ENCODE results near the gene OSBPL7. TPM values are rescaled to one million over a fixed set of nuclear protein-coding genes. Genes with fewer than 3 reads are reported as not detected.

OSBPL7 gene
- total RNA-seq (2022) (46.8 and 48.3 TPM in 2 replicates), Bru-seq, nascent RNA (percentile 66 among the genes with signal in this experiment), BruChase-seq, experiment 1, labeled RNA remaining after a 2-hour chase (percentile 74 among the genes with signal in this experiment), BruChase-seq, experiment 2, labeled RNA remaining after a 6-hour chase (percentile 67 among the genes with signal in this experiment)
- long read RNA-seq, partial matches to known transcripts, result 9 of 20 reads
- long read RNA-seq, other reads (novel, unspliced or antisense), result 8 of 20 reads

GRCh38 chr17:47821424-47822391, at the start of gene OSBPL7:
Gene OSBPL7, minus strand, starts transcription at chr17:47821794. Its CDS starts 1,516 bp downstream, at chr17:47820278.
- H3K4me1 Mint-ChIP-seq (ENCODE audit: low read depth, unreplicated experiment), result peaks cover 18% of the 10 kb centered on the region
- Histone ChIP-seq H3K36me3 (ENCODE audit: control insufficient read depth, insufficient read depth, low read length) (peaks cover 9% of the 10 kb centered on the region), H3K9me3 (no peaks in the 10 kb centered on the region), H3K4me1 (peaks cover 9% of the 10 kb centered on the region), H3K4me3 (ENCODE audit: low read depth, low read length) (peak within 1 kb of the TSS; percentile 75), H3K27me3 (replicated peaks; ENCODE audit: control insufficient read depth, insufficient read depth, low read length) (no peaks in the 10 kb centered on the region)
- peak in 1 of 2 experiments; percentile 86 for TF ChIP-seq CTCF (IDR thresholded peaks at IDR 0.05; ENCODE audit: insufficient read depth in 1 of 2, low read depth in 1 of 2, low read length in 1 of 2, severe bottlenecking in 1 of 2, unreplicated experiment in 1 of 2)
- H3K36me3 Mint-ChIP-seq (ENCODE audit: insufficient read depth, unreplicated experiment), result peaks cover 30% of the 10 kb centered on the region
- peak; percentile 92 to 95 for DNase-seq
- ChIA-PET CTCF (interaction anchor here (0.5 to 2.4 kb wide), 19 partner anchors 9 to 197 kb away, joined by 3 to 36 read pairs (median 5); partner anchors contain the start of genes CDK5RAP3, KPNB1, LRRC46 and MRPL10), POLR2A (interaction anchor here (0.5 to 1.6 kb wide), 7 partner anchors 9 to 150 kb away, joined by 3 to 32 read pairs (median 4); partner anchors contain the start of genes LRRC46, MRPL10, PNPO and SP6)
- H3K27ac Mint-ChIP-seq (ENCODE audit: unreplicated experiment), result peak within 1 kb of the TSS; percentile 92
- peak within 1 kb of the TSS; percentile 98 for H3K4me3 Mint-ChIP-seq (ENCODE audit: unreplicated experiment)
- BruUV-seq (replicated peaks), result no TSS peak
- no peaks in the 10 kb centered on the region for H3K9me3 Mint-ChIP-seq (ENCODE audit: unreplicated experiment)
- intact Hi-C loops (cut with micrococcal nuclease; ENCODE audit: unreplicated experiment), result loop anchor here (1.0 kb wide), 2 partner anchors 10 to 11 kb away; partner anchors contain the start of genes LRRC46 and MRPL10
- H3K27me3 Mint-ChIP-seq (ENCODE audit: insufficient read depth, unreplicated experiment), result no peaks in the 10 kb centered on the region

GRCh38 chr17:47871048-47871447, 49.5 kb upstream of the OSBPL7 start:
- intact Hi-C loops (cut with micrococcal nuclease; ENCODE audit: unreplicated experiment), result loop anchor here (2.0 kb wide), 1 partner anchor 14 kb away; no protein-coding TSS in a partner anchor
- Mint-ChIP-seq H3K9me3 (ENCODE audit: unreplicated experiment) (no peaks in the 10 kb centered on the region), H3K4me3 (ENCODE audit: unreplicated experiment) (no peak overlapping the region), H3K36me3 (ENCODE audit: insufficient read depth, unreplicated experiment) (no peaks in the 10 kb centered on the region), H3K4me1 (ENCODE audit: low read depth, unreplicated experiment) (peaks cover 18% of the 10 kb centered on the region), H3K27ac (ENCODE audit: unreplicated experiment) (no peak overlapping the region), H3K27me3 (ENCODE audit: insufficient read depth, unreplicated experiment) (no peaks in the 10 kb centered on the region)
- no peak for TF ChIP-seq CTCF (IDR thresholded peaks at IDR 0.05; ENCODE audit: insufficient read depth in 1 of 2, low read depth in 1 of 2, low read length in 1 of 2, severe bottlenecking in 1 of 2, unreplicated experiment in 1 of 2)
- no peaks in the 10 kb centered on the region for H3K9me3 ChIP-seq
- H3K27me3 ChIP-seq (replicated peaks; ENCODE audit: control insufficient read depth, insufficient read depth, low read length), result no peaks in the 10 kb centered on the region; the same call in 1 of the 2 replicates
- DNase-seq, result no peak
- CTCF ChIA-PET, result interaction anchor here (1.1 to 7.5 kb wide), 2 partner anchors 29 to 53 kb away, joined by 3 to 37 read pairs; partner anchors contain the start of gene SCRN2
- no TSS peak for BruUV-seq (replicated peaks)
- no peak overlapping the region for H3K4me3 ChIP-seq (ENCODE audit: low read depth, low read length)
- POLR2A ChIA-PET, result no interaction called here
- H3K4me1 ChIP-seq, result peaks cover 46% of the 10 kb centered on the region
- no peaks in the 10 kb centered on the region for H3K36me3 ChIP-seq (ENCODE audit: control insufficient read depth, insufficient read depth, low read length)

- Histone ChIP-seq H3K4me1 (peaks cover 46% of the 10 kb centered on the region), H3K27me3 (replicated peaks; ENCODE audit: control insufficient read depth, insufficient read depth, low read length) (no peaks in the 10 kb centered on the region; the same call in 1 of the 2 replicates), H3K4me3 (ENCODE audit: low read depth, low read length) (no peak overlapping the region), H3K9me3 (no peaks in the 10 kb centered on the region), H3K36me3 (ENCODE audit: control insufficient read depth, insufficient read depth, low read length) (no peaks in the 10 kb centered on the region)
- H3K4me3 Mint-ChIP-seq (ENCODE audit: unreplicated experiment), result no peak overlapping the region
- intact Hi-C loops (cut with micrococcal nuclease; ENCODE audit: unreplicated experiment), result loop anchor here (2.0 kb wide), 1 partner anchor 15 kb away; no protein-coding TSS in a partner anchor
- H3K36me3 Mint-ChIP-seq (ENCODE audit: insufficient read depth, unreplicated experiment), result no peaks in the 10 kb centered on the region
- ChIA-PET POLR2A (no interaction called here), CTCF (interaction anchor here (0.6 to 7.5 kb wide), 3 partner anchors 28 to 52 kb away, joined by 3 to 37 read pairs (median 5); partner anchors contain the start of gene SCRN2)
- no peak for TF ChIP-seq CTCF (IDR thresholded peaks at IDR 0.05; ENCODE audit: insufficient read depth in 1 of 2, low read depth in 1 of 2, low read length in 1 of 2, severe bottlenecking in 1 of 2, unreplicated experiment in 1 of 2)
- no TSS peak for BruUV-seq (replicated peaks)
- peak in 1 of 2 experiments; percentile 76 for DNase-seq
- H3K27ac Mint-ChIP-seq (ENCODE audit: unreplicated experiment), result no peak overlapping the region
- H3K27me3 Mint-ChIP-seq (ENCODE audit: insufficient read depth, unreplicated experiment), result no peaks in the 10 kb centered on the region
- H3K9me3 Mint-ChIP-seq (ENCODE audit: unreplicated experiment), result no peaks in the 10 kb centered on the region
- peaks cover 18% of the 10 kb centered on the region for H3K4me1 Mint-ChIP-seq (ENCODE audit: low read depth, unreplicated experiment)
Measured at GRCh38 chr17:47870056-47870455, 48.5 kb upstream of the OSBPL7 start.
